Measurements from ENCODE around the gene TSPAN17.

The TSPAN17 gene

DNA sequence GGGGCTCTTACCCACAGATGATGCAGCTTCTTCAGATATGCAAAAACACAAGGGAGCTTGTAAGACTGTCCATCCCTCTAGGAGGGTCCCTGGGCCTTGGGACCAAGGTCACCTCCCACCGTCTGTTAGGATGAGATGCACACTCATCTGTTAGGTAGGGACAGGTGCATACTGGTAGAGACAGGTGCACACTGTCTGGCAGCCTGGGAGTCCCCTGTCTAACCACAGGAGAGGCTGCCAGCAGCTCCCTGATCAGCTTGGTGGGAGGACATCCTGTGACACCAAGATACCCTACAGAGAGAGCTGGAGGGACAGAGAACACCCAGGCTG lies 13.2 kb downstream of the TSPAN17 start:
- peak; percentile 22 for DNase-seq (ENCODE audit: low read depth)

DNA sequence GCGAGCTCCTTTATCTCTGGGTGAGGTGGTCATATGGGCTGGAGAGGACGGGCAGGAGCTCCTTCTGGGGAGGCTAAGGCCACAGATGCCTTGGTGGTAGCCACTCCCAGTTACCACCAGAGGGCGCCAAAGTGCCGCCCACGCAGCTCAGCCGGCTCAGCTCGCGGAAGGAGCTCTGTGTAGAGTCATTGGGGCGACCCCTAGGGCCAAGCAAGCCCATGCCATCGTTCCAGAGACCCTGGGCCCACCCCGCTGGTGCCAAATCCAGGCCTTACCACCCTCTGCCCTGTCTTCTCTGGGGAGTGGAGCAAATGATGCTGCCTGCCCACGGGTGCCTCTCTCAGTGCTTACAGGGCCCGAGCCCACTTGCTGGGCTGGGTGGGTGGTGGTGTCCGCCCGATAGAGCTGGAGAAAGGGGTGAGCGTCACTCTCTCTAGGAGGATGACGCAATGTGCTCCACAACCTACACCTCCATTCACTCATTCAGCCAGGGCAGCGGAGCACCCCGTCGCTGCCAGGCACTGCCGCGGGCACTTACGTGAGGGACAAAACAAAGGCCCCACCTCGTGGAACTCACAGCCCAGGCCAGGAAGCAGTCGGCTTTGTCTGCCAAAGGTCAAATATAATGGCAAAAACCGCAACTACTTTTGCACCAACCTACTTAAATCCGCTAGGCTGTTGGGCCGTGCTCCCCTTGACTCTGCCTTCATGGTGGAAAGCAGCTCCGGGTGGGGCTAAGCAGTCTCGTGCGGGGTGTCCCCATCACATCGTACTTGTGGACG lies 13.8 kb downstream of the TSPAN17 start:
- peak; percentile 62 for DNase-seq (ENCODE audit: low read depth)

- no peak for DNase-seq (ENCODE audit: low read depth)
Measured at GRCh38 chr5:176661676-176662075, 14.4 kb downstream of the TSPAN17 start.

DNA sequence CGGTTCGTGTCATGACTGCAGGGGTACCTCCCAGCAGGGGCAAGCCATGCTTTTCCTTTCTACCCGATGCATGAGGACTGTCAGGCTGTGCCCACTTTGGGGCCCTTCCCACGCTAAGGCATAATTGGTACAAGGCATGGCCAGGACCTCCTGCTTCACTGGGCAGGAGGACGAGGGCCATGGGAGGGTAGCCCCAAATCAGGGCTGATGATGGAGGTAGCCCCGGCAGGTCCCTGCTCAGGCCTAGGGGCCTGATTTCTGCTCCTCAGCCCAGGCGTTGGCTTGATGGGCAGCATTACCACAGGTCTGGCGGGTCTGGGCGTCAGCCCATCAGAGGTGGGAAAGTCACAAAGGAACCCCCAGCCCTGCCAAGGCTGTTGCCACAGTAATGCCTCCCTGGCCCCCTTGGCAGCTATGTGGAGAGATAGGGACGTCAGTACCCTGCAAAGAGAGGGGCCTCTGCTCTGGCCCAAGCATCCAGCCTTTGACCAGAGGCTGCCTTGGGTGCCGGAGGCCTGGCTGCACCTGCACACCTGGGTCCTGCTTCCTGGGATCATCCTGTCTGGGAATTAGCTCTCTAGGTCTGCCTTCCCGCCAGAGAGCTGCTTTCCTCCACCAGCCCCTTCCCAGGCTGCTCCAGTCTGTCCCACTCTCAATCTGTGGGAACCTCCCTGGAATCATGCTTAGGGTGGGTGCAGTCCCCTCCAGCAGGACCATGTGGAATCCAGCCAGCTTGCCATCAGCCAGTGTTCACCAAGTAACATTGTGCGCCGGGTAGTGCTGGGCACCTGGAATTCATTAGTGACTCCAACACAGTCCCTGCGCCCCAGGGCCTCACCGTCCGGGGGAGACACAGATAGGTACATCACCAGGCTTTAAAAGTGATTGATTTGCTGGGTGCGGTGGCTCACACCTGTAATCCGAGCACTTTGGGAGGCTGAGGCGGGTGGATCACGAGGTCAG lies 15.4 kb downstream of the TSPAN17 start:
- no peak for DNase-seq (ENCODE audit: low read depth)

DNA sequence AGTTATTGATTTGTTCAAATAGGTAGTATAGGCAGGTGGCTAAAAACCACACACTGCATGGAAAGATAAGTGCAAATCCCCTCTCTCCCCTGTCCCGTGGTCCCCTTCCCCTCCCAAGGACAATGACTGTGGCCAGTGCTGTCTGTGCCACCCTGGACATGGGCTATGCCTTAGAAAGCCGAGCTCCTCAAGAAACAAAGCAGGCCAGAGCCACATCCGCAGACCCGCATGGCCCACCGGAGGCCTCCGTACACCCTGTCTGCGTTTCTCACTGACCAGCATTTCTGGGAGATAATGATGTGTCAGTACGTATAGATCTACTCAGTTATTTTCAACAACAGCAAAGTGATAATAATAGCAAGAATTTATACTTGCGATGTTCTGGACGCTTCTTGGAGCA lies 16.3 kb downstream of the TSPAN17 start:
- DNase-seq (ENCODE audit: low read depth), result no peak

- no peak for DNase-seq (ENCODE audit: low read depth)
Measured at GRCh38 chr5:176664479-176664878, 17.2 kb downstream of the TSPAN17 start.

DNA sequence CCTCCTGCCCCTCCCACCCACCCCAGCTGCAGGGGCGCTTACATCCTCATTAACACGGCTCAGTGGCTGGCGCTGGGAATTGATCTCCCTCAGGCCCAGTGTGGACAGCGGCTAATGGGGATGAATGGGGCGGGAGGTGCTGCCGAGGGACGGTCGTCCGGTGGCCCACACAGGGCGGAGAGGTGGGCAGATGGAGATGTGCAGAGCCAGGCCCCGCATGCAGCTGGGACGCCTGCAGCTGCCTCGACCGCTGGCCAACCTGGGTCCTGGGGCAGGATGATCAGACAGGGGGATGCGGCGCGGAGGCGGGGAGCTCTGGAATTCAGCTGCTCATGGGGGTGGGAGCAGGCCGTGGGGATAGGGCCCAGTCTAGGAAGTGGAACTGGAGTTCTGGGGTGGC lies 17.6 kb downstream of the TSPAN17 start:
- no peak for DNase-seq (ENCODE audit: low read depth)

DNA sequence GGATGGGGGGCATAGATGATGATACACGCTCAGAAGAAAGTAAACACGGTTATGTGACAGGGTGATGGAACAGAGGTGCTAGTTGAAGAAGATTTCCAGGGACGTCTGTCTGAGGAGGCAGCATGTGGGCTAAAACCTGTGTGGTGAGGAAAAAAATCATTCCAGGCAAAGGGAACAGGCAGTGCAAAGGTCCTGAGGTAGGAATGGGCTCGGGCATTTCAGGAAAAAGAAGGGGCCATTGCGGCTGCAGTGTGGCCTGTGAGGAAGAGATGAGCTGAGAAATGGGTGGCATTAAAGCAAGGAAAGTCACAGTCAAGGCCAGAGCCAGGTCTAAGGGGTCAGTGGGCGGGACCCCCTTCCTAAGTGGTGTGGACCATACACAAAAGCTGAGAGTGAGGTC lies 18.2 kb downstream of the TSPAN17 start:
- no peak for DNase-seq (ENCODE audit: low read depth)

GRCh38 chr5:176667637-176668036 lies 20.4 kb downstream of the TSPAN17 start:
- no peak for DNase-seq (ENCODE audit: low read depth)

DNA sequence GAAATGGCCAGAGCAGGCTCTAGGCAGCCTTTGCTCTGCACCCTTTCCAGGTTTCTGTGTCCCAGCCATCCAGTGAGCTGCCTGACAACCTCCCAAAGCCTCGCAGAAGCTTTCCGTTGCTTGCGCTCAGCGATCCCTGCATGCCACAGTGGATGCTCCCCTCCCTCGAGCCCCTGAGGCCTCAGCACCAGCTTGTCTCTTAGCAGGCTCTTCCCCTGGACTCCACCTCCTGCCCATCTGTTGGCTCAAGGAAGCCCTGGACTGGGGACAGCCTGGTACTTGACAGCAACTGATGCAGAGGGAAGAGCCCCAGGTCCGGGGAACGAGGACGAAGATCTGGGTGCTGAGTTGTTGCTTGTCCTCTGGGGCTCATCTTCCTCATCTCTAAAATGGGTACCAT lies 23.2 kb downstream of the TSPAN17 start:
- DNase-seq (ENCODE audit: low read depth), result no peak

- DNase-seq (ENCODE audit: low read depth), result no peak
Measured at GRCh38 chr5:176671399-176671798, 24.1 kb downstream of the TSPAN17 start.

DNA sequence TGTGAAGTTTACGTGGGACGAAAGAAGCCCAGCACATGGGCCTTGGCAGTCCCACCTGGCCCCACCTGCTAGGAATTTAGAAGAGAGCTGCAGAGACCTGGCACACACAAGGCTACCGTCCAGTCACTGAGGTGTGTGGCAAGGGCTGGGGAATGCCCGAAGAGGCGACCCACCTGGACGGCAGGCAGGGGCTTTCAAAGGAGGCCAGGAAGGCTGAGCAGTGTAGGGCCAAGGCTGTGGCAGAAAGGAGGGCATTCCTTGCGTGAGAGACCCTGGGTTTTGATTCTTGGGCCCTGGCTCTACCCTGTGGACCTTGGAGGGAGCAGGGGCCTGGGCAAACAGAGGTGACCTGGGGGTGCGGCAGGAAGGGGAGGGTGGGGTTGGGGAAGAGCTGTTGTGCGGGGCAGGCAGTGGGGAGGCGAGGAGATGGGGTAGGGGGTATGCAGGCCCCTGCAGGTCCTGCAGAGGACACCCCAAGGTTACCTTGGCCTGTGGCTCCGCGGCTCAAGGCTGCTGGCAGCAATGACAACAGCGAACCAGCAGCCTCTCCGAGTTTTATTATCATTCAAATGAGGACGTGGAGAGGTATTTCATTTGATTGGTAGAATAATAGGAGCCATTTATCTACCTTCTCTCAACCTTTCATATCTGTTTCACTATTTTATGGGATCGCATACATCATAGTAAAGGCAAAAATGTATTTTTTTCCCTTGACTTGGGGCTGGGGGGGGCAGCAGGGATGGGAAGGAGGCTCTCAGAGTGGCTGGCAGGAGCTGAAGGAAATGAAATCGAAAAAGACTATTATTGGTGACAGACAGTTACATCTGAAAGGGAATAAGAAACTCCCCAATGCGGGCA lies 24.8 kb downstream of the TSPAN17 start:
- no peak for DNase-seq (ENCODE audit: low read depth)

DNA sequence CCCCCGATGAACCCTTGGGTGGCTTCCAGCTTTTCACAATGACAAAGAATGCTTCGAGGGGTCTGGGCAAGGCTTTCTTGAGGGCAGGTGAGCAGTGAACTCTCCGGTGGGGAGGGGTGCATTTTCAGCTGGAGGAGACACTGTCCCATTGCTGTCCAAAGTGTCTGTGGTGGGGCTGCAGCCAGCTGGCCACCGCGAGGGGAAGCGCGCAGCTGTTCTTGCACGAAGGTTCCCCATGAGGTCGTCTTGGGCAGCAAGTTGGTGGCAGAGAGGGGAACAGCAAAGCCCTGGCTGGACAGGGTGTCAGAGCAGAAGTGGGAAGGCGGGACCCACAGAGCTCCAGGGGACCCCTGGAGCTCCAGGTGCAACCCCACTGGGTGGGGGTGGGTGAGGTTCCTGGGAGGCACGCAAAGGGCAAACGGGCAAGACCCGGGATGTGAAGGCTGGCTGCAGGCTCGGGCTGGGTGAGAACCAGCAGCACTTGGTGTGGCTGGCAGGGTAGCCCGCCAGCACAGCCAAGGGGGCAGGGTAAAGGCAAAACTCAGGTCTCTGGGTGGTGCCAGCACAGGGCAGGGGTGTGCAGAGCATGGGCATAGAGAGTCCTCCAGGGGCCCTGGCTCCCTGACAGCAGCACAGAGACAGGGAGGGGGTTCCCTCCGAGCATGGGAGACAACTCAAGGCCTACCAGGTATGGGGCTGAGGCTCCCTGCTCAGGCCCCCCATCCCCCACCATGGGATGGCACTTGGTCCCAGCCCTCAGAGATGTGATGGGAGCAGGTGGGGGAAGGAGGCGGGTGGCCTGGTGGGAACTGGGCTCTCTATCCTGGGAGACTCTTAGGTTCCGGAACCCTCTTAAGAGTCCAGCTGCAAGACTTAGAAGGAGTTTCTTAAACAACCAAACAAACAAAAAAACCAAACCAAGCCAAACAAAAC lies 26.6 kb downstream of the TSPAN17 start:
- DNase-seq (ENCODE audit: low read depth), result no peak

GRCh38 chr5:176674799-176675198 lies 27.5 kb downstream of the TSPAN17 start:
- no peak for DNase-seq (ENCODE audit: low read depth)

GRCh38 chr5:176675676-176676360 lies 28.5 kb downstream of the TSPAN17 start:
- DNase-seq (ENCODE audit: low read depth), result no peak

GRCh38 chr5:176676361-176676824 lies 29.1 kb downstream of the TSPAN17 start:
- DNase-seq (ENCODE audit: low read depth), result no peak

DNA sequence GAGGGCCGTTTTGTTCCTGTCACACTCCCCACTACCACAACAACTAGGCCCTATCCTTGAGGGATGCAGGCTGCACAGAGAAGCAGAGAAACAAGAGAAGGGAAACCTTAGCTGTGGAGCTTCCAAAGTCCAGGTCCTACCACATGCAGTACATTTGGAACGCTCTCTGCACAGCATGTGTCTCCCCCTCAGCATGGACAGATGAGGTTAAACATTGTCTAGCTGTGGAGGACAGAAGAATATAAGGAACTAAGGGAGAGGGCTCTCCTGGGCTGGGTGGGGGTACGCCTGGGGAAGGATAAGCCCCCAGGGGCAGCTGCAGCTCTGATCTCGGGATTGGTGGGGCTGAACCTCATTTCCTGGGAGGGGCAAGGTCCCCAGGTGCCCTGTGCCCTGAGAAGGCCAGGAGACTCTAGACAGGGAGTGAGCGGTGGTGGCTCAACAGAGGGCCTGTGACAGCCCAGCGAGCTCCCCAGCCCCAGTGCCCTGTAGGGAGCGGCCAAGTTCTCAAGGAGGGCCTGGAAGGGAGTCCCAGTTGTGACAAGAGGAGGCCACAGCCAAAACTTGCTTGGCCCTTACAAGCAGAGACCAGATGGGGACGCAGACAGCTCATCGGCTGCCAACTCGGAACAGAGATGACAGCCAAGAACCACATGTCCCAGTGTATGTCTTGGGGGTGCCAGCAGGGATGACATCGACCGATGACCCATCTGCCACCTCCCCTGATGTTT lies 30.1 kb downstream of the TSPAN17 start:
- no peak for DNase-seq (ENCODE audit: low read depth)

DNA sequence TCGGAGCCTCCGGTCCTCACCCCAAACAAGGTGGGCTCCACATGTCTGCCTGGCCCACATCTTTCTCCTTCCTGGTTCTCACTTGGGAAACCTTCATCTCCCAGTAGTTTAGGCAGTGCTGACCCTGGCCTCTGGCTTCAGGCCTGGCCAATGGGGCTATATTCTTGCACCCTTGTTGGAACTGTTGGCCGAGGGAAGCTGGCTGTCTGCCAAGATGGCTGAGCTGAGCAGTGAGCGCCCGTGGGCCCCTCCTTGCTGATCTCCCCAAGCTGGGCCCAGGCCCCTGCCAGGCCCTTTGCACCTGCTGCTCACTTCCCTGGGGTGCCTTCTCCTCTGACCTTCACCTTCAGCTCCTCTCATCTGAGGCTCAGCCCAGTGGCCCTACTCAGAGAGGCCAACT lies 31.3 kb downstream of the TSPAN17 start:
- no peak for DNase-seq (ENCODE audit: low read depth)

DNA sequence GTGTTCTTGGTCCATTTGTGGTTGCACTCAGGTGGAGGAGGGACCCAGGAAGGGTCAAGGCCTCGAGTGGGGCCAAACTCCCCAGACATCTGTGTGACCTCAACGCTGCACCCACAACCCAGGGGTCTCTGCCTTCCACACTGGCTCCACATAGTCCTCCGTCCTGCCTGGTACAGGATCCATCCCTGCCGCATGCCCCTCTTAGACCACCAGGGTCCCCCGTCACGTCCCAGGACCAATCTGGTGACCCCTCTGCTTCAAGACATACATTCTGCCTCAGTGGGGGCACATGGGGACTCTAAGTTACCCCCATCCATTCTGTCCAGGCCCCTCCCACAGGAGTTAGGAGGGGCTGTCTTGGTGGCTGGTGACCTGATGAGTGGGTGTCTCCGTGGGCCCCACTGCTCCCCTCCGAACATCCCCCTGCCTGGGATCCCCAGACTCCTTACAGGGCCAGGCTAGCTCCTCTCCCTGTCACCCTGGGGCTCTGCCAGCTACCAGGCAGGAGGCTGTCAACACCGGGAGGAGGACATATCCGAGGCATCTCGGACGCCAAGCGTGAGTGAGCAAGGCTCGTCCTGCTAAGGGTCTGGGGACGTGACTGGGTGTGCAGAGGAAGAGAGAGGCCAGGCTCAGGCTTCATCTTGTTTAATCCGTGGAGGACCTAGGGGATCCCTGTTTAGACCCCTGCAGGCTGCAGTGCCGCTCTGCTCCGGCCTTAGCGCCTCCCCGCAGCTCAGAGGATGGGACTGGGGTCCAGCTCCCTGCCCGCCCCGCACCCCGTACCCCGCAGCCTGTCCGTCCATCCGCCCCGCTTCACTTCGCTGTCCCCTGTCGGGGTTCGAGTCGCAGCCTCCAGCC lies 32.3 kb downstream of the TSPAN17 start:
- DNase-seq (ENCODE audit: low read depth), result no peak
